Stimulated activated CD4-positive, alpha-beta T cell treated with anti-CD3 and anti-CD28 coated beads, TNF-alpha, amount 100 ng/mL, for 4 hours (primary cell): ENCODE results near the gene TCF3.

Experiments used
- DNase-seq, 3 experiments: peaks; one replicate each; pipeline ENCODE4 v3.0.0-alpha.2; 2020; ENCODE audit warnings: low read depth in 3 of 3

The TCF3 gene

GRCh38 chr19:1630012-1630411, 22.4 kb downstream of the TCF3 start:
- no peak for DNase-seq

- DNase-seq = no peak
Measured at GRCh38 chr19:1629256-1629808, 23.1 kb downstream of the TCF3 start.

- no peak for DNase-seq
Measured at GRCh38 chr19:1627194-1627593, 25.2 kb downstream of the TCF3 start.

- DNase-seq = no peak
Measured at GRCh38 chr19:1626417-1627010, 25.9 kb downstream of the TCF3 start.

- DNase-seq = peak in 1 of 3 experiments; percentile 30
Measured at GRCh38 chr19:1624458-1624857, 28.0 kb downstream of the TCF3 start.

GRCh38 chr19:1622541-1622940, 29.9 kb downstream of the TCF3 start:
- no peak for DNase-seq

- DNase-seq = no peak
Measured at GRCh38 chr19:1622007-1622406, 30.4 kb downstream of the TCF3 start.

- DNase-seq = no peak
Measured at GRCh38 chr19:1621574-1621973, 30.8 kb downstream of the TCF3 start.

GRCh38 chr19:1621021-1621420, 31.4 kb downstream of the TCF3 start:
- DNase-seq = no peak

GRCh38 chr19:1620502-1620901, 31.9 kb downstream of the TCF3 start:
- no peak for DNase-seq

GRCh38 chr19:1619703-1620102, 32.7 kb downstream of the TCF3 start:
- no peak for DNase-seq

GRCh38 chr19:1619094-1619439, 33.3 kb downstream of the TCF3 start:
- no peak for DNase-seq

GRCh38 chr19:1618157-1619093, 34.0 kb downstream of the TCF3 start:
- DNase-seq = no peak

GRCh38 chr19:1616875-1617274, 35.5 kb downstream of the TCF3 start:
- no peak for DNase-seq

GRCh38 chr19:1616396-1616795, 36.0 kb downstream of the TCF3 start:
- no peak for DNase-seq

GRCh38 chr19:1615156-1615765, 37.2 kb downstream of the TCF3 start:
- no peak for DNase-seq

- DNase-seq = no peak
Measured at GRCh38 chr19:1613808-1614570, 38.4 kb downstream of the TCF3 start.

GRCh38 chr19:1613146-1613545, 39.3 kb downstream of the TCF3 start:
- DNase-seq = no peak

- DNase-seq = no peak
Measured at GRCh38 chr19:1612114-1613086, 40.0 kb downstream of the TCF3 start.

- no peak for DNase-seq
Measured at GRCh38 chr19:1611353-1611752, 41.1 kb downstream of the TCF3 start.

- DNase-seq = no peak
Measured at GRCh38 chr19:1610579-1610978, 41.8 kb downstream of the TCF3 start.
